ENCODE measurements around the gene NME3.

DNA sequence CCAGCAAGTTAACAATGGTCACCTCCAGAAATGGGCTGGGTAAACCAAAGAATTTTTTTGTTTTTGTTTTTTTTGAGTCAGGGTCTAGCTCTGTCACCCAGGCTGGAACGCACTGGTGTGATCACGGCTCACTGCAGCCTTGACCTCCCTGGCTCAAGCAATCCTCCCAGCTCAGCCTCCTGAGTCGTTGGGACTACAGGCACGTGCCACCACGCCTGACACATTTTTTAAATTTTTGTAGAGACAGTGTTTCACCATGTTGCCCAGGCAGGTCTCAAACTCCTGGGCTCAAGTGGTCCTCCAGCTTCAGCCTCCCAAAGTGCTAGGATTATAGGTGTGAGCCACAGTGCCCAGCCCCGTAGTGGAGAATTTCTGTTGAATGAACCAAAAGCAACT lies 9.3 kb upstream of the NME3 start:
- TF ChIP-seq, protein P1, sequence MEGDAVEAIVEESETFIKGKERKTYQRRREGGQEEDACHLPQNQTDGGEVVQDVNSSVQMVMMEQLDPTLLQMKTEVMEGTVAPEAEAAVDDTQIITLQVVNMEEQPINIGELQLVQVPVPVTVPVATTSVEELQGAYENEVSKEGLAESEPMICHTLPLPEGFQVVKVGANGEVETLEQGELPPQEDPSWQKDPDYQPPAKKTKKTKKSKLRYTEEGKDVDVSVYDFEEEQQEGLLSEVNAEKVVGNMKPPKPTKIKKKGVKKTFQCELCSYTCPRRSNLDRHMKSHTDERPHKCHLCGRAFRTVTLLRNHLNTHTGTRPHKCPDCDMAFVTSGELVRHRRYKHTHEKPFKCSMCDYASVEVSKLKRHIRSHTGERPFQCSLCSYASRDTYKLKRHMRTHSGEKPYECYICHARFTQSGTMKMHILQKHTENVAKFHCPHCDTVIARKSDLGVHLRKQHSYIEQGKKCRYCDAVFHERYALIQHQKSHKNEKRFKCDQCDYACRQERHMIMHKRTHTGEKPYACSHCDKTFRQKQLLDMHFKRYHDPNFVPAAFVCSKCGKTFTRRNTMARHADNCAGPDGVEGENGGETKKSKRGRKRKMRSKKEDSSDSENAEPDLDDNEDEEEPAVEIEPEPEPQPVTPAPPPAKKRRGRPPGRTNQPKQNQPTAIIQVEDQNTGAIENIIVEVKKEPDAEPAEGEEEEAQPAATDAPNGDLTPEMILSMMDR (IDR thresholded peaks at IDR 0.05; ENCODE audit: low read depth, low read length, missing input control): no peak
- TF ChIP-seq RAD21 (IDR thresholded peaks at IDR 0.05): no peak
- no peak for TF ChIP-seq EGR1 (IDR thresholded peaks at IDR 0.05; ENCODE audit: low read depth in 2 of 2)
- no peak for TF ChIP-seq REST (IDR thresholded peaks at IDR 0.05)
- TF ChIP-seq JUND (IDR thresholded peaks at IDR 0.05): no peak
- TF ChIP-seq GABPA (IDR thresholded peaks at IDR 0.05 in 1 of 2, conservative IDR thresholded peaks at IDR 0.05 in 1 of 2): no peak
- no peak for TF ChIP-seq MAX (IDR thresholded peaks at IDR 0.05)
- no peak for TF ChIP-seq TAF1 (conservative IDR thresholded peaks at IDR 0.05)
